H1 (cell line): ENCODE data around the gene SRGAP3. TPM values are rescaled to one million over a fixed set of nuclear protein-coding genes. Genes with fewer than 3 reads are reported as not detected.
A peak's percentile ranks its signal among the peaks of the same experiment; 100 is the strongest.

Experiments used
- ASH2L ChIP-seq: fragments of 200-600, 300-600 bp; sonication (generic); IDR thresholded peaks from one replicate; pipeline ENCODE4 v1.7.1; 2017; ENCODE audit warnings: low read length
- ATF3 ChIP-seq: IDR thresholded peaks from 2 replicates; pipeline ENCODE4 v1.6.1; 2011; ENCODE audit warnings: low read depth, mild to moderate bottlenecking, low read length; ENCODE audit not compliant: insufficient read depth
- BCL11A ChIP-seq, 2 experiments: IDR thresholded peaks; one replicate each; pipeline ENCODE4 v1.6.1; 2011; ENCODE audit warnings: low read depth in 2 of 2, low read length in 2 of 2, mild to moderate bottlenecking in 2 of 2
- BRCA1 ChIP-seq: IDR thresholded peaks from 2 replicates; pipeline ENCODE4 v1.6.1; 2012; ENCODE audit warnings: low read depth, low read length, improper control_type of control experiment
- CBX5 ChIP-seq: fragments of 300-800, 300-1000 bp; sonication (generic); IDR thresholded peaks from 2 replicates; pipeline ENCODE4 v1.7.1; 2016; ENCODE audit warnings: antibody characterized with exemption, low read length, low read depth
- EZH2 ChIP-seq: fragments of 200-600 bp; sonication (generic); IDR thresholded peaks from 2 replicates; pipeline ENCODE4 v1.7.1; 2012; ENCODE audit warnings: low read depth, mild to moderate bottlenecking, moderate library complexity, low read length, inconsistent platforms; ENCODE audit not compliant: severe bottlenecking
- FOSL1 ChIP-seq: IDR thresholded peaks from 2 replicates; pipeline ENCODE4 v1.6.1; 2011; ENCODE audit warnings: mild to moderate bottlenecking, low read depth, low read length, moderate library complexity; ENCODE audit not compliant: insufficient read depth
- GABPA ChIP-seq: IDR thresholded peaks from 2 replicates; pipeline ENCODE4 v1.6.1; 2011; ENCODE audit warnings: mild to moderate bottlenecking, low read length, moderate library complexity, borderline replicate concordance; ENCODE audit not compliant: insufficient read depth
- GTF2F1 ChIP-seq: IDR thresholded peaks from 2 replicates; pipeline ENCODE4 v1.6.1; 2012; ENCODE audit warnings: low read depth, low read length, improper control_type of control experiment, borderline replicate concordance
- KDM1A ChIP-seq: fragments of 200-600, 300-600 bp; sonication (generic); IDR thresholded peaks from 2 replicates; pipeline ENCODE4 v1.7.1; 2016; ENCODE audit warnings: mild to moderate bottlenecking, low read length, borderline replicate concordance
- KDM4A ChIP-seq: IDR thresholded peaks from one replicate; pipeline ENCODE4 v1.7.1; 2012; ENCODE audit warnings: low read depth, mild to moderate bottlenecking, moderate library complexity, low read length, inconsistent platforms; ENCODE audit not compliant: severe bottlenecking
- KDM5A ChIP-seq: fragments of 200-600 bp; IDR thresholded peaks from 2 replicates; pipeline ENCODE4 v1.7.1; 2012; ENCODE audit warnings: mild to moderate bottlenecking, low read length, inconsistent platforms, mixed read lengths
- NRF1 ChIP-seq: IDR thresholded peaks from 2 replicates; pipeline ENCODE4 v1.6.1; 2011; ENCODE audit warnings: mild to moderate bottlenecking, low read depth, low read length, improper control_type of control experiment
- POLR2A ChIP-seq, 2 experiments: IDR thresholded peaks; 1 replicate in 1 of 2; 2 replicates in 1 of 2; pipeline ENCODE4 v1.6.1; 2011; ENCODE audit warnings: low read depth in 2 of 2, low read length in 2 of 2, mild to moderate bottlenecking in 2 of 2; ENCODE audit errors: control extremely low read depth in 1 of 2
- POU5F1 ChIP-seq: IDR thresholded peaks from 2 replicates; pipeline ENCODE4 v1.6.1; 2011; ENCODE audit warnings: low read depth, mild to moderate bottlenecking, low read length, moderate library complexity
- RAD21 ChIP-seq, 2 experiments: IDR thresholded peaks in 1 of 2; conservative IDR thresholded peaks in 1 of 2; 2 replicates each; pipeline ENCODE4 v1.6.1; 2011; ENCODE audit warnings: low read depth in 2 of 2, low read length in 2 of 2, improper control_type of control experiment in 1 of 2, inconsistent platforms in 1 of 2, mild to moderate bottlenecking in 1 of 2, moderate library complexity in 1 of 2
- RXRA ChIP-seq: IDR thresholded peaks from 2 replicates; pipeline ENCODE4 v1.6.1; 2011; ENCODE audit warnings: low read depth, mild to moderate bottlenecking, low read length, moderate library complexity; ENCODE audit not compliant: insufficient read depth
- SAP30 ChIP-seq: fragments of 300-600 bp; sonication (generic); IDR thresholded peaks from 2 replicates; pipeline ENCODE4 v1.7.1; 2012; ENCODE audit warnings: low read length, moderate library complexity, mild to moderate bottlenecking, inconsistent platforms; ENCODE audit not compliant: insufficient read depth, insufficient replicate concordance
- SIRT6 ChIP-seq: IDR thresholded peaks from one replicate; pipeline ENCODE4 v1.7.1; 2012; ENCODE audit warnings: low read length, inconsistent platforms
- SIX5 ChIP-seq: IDR thresholded peaks from 2 replicates; pipeline ENCODE4 v1.6.1; 2011; ENCODE audit warnings: mild to moderate bottlenecking, low read depth, low read length
- SP2 ChIP-seq: IDR thresholded peaks from 2 replicates; pipeline ENCODE4 v1.6.1; 2012; ENCODE audit warnings: mild to moderate bottlenecking, low read length, inconsistent platforms
- USF2 ChIP-seq: IDR thresholded peaks from 2 replicates; pipeline ENCODE4 v1.6.1; 2011; ENCODE audit warnings: low read length, improper control_type of control experiment
- YY1 ChIP-seq: IDR thresholded peaks from 2 replicates; pipeline ENCODE4 v1.6.1; 2011; ENCODE audit warnings: low read depth, mild to moderate bottlenecking, low read length
- polyA plus RNA-seq, 7 experiments: library from polyadenylated mRNA; depleted of rRNA in 3 of 7; stranded (reverse) in 5 of 7; unstranded in 2 of 7; fragments of >200 nt in 5 of 7; fragments of 200-250 nt in 2 of 7; gene quantifications; 1 replicate in 5 of 7; 2 replicates in 1 of 7; 4 replicates in 1 of 7; pipeline versions ENCODE4 v1.2.1 to v1.2.3, GENCODE V29; 2011 to 2013; ENCODE audit warnings: missing spikeins in 2 of 7, mixed read lengths in 2 of 7
- total RNA-seq: library from RNA; stranded (reverse); fragmentation: NEBNext Ultra II Directional; extraction: Animal tissue kit (Norgen Biotek cat#: 25700); gene quantifications from 2 replicates; pipeline ENCODE4 v1.2.1, GENCODE V29; 2021

SRGAP3 gene
- total and polyA plus RNA-seq, 2 of the 8 experiments (the other 6 are each of a cell fraction or from before 2014, with no cell fraction given) = 5.8 to 11.4 TPM

DNA sequence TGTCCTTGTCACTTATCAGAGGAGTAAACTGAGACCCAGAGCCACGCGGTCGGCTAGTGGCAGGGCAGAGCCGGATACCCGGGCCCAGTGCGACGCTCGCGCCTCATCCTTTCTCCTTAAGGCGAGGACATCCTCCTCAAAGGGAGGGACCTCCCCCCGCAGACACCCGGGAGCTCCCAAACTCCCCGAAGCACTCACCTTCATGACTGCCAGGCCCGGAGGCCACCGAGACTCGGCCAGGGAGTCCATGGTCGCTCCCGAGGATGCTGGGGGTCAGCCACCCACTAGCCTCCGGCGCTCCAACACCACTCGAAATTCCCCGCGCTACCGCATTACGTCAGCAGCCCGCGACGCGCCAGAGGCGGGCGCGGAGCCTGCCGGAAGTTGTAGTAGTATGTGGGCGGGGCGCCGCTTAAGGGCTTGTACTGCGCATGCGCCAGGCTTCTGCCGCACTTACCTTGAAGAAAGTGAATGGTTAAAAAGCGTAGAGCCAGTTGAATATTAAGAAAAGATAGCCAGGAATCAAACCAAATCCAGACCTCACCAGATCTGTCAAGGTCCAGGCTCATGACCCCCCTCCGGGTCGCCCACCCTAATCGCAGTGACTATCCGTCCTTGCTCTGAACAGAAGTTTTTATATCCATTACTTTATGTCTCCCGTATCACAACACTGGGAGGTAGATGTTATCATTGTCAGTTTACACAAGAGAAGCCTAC lies 286.2 kb downstream of the SRGAP3 start, which contains the start of gene RAD18 (continued):
- TF ChIP-seq FOSL1 = no peak
- TF ChIP-seq POU5F1 = no peak
- no peak for TF ChIP-seq USF2
- TF ChIP-seq KDM1A = no peak
- TF ChIP-seq BRCA1 = no peak
- TF ChIP-seq SAP30 = peak; percentile 85
- TF ChIP-seq GTF2F1 = no peak
- TF ChIP-seq SIX5 = peak; percentile 85
- TF ChIP-seq GABPA = no peak
- TF ChIP-seq SIRT6 = no peak
- TF ChIP-seq YY1 = 0 out of 2 replicates have a peak, but pooled peaks have one; percentile 20
- peak in 1 of 2 experiments; percentile 77; a peak in 2 of 3 replicates for TF ChIP-seq POLR2A (IDR thresholded peaks at IDR 0.05; ENCODE audit: control extremely low read depth in 1 of 2, low read depth in 2 of 2, low read length in 2 of 2)
- no peak for TF ChIP-seq RXRA
- no peak for TF ChIP-seq BCL11A (IDR thresholded peaks at IDR 0.05; ENCODE audit: low read depth in 2 of 2, low read length in 2 of 2)
- TF ChIP-seq SP2 = no peak
- TF ChIP-seq KDM5A = peak; percentile 65
- peak; percentile 86 for TF ChIP-seq ASH2L
- peak; percentile 100 for TF ChIP-seq KDM4A
- TF ChIP-seq RAD21 (IDR thresholded peaks at IDR 0.05 in 1 of 2, conservative IDR thresholded peaks at IDR 0.05 in 1 of 2; ENCODE audit: low read depth in 2 of 2, low read length in 2 of 2) = no peak
- no peak for TF ChIP-seq EZH2
- no peak for TF ChIP-seq CBX5
- TF ChIP-seq ATF3 = peak; percentile 96
- TF ChIP-seq NRF1 = peak; percentile 80
